Coronary artery (tissue), 2 donors: ENCODE results near the gene LONP1.

ENCODE experiments used
- DNase-seq: peaks from one replicate; pipeline ENCODE4 v3.0.0-alpha.2; 2017; ENCODE audit warnings: low spot score
- H3K27ac ChIP-seq, 2 donors: fragments of 200-600 bp; sonication (generic); one replicate each; pipeline ENCODE4 v1.5.1; 2016 to 2019
- H3K4me3 ChIP-seq: fragments of 200-600 bp; sonication (generic); 2 replicates; pipeline ENCODE4 v1.5.1; 2016; ENCODE audit warnings: mild to moderate bottlenecking, moderate library complexity
- TF ChIP-seq, protein P1 (sequence below): fragments of 200-600 bp; sonication (generic); IDR thresholded peaks from one replicate; pipeline ENCODE4 v1.5.1; 2019; ENCODE audit warnings: antibody characterized with exemption

Gene LONP1

DNA sequence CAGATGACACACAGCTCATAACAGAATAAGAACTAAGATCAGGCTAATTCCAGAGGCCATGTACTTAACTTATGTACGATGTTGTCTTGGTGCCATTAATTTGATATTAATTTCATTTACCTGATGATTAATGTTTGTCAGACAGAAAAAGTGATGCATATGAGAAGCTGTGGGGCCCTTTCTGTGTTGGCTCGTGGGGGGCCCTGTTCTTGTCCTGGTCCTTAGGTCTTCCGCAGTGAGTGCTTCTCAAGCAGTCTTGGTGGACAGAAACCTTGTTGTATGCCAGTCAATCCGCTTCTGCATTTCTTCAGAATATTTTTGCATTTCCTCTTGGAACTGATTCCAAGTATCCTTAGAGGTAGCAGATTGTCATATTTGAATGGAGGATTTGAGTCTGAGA, 76.9 kb downstream of the LONP1 start:
- TF ChIP-seq, protein P1, sequence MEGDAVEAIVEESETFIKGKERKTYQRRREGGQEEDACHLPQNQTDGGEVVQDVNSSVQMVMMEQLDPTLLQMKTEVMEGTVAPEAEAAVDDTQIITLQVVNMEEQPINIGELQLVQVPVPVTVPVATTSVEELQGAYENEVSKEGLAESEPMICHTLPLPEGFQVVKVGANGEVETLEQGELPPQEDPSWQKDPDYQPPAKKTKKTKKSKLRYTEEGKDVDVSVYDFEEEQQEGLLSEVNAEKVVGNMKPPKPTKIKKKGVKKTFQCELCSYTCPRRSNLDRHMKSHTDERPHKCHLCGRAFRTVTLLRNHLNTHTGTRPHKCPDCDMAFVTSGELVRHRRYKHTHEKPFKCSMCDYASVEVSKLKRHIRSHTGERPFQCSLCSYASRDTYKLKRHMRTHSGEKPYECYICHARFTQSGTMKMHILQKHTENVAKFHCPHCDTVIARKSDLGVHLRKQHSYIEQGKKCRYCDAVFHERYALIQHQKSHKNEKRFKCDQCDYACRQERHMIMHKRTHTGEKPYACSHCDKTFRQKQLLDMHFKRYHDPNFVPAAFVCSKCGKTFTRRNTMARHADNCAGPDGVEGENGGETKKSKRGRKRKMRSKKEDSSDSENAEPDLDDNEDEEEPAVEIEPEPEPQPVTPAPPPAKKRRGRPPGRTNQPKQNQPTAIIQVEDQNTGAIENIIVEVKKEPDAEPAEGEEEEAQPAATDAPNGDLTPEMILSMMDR: no peak
- no peak overlapping the region for H3K4me3 ChIP-seq
- no peak overlapping the region for H3K27ac ChIP-seq
- no peak for DNase-seq

DNA sequence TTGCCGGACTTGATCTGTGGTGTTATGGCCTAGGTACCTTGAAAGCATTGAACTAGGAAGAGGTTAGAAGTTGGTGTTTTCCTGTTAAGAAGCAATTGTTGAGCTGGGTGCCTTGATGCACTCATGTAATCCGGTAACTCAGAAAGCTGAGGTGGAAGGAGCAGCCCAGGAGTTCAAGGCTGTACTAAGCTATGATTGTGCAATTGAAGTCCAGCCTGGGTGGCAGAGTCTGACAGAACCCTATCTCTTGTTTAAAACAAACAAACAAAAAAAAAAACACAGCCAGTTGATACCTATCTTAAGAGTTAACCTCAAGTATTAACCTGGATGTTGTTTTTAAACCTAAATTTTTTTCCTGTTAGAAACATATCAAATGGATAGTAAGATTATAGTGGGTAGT, 77.7 kb downstream of the LONP1 start:
- no peak overlapping the region for H3K27ac ChIP-seq
- TF ChIP-seq, protein P1: no peak
- DNase-seq: no peak
- no peak overlapping the region for H3K4me3 ChIP-seq
